Heart right ventricle (tissue), 16 donors: ENCODE results near the gene ZNF714. TPM values are rescaled to one million over a fixed set of nuclear protein-coding genes. Genes with fewer than 3 reads are reported as not detected.

Experiments
- ATAC-seq, 8 donors: fragments of 200-7000 bp; cut with Tn5 transposase; one replicate each; pipeline ENCODE4 v1.9.1; 2020; ENCODE audit warnings: mild to moderate bottlenecking in 8 of 8, moderate library complexity in 8 of 8, moderate number of reproducible peaks in 1 of 8
- DNase-seq, 2 donors: peaks; one replicate each; pipeline ENCODE4 v3.0.0-alpha.2; 2020
- H3K27ac ChIP-seq, 10 donors: fragments of 200-600 bp; sonication (generic) in 2 of 10; one replicate each; pipeline versions ENCODE4 v1.5.0 to v1.8.0; 2020 to 2022; ENCODE audit warnings: mild to moderate bottlenecking in 3 of 10
- H3K27me3 ChIP-seq, 7 donors: fragments of 200-600 bp; one replicate each; pipeline ENCODE4 v1.8.0; 2021 to 2022; ENCODE audit warnings: mild to moderate bottlenecking in 2 of 7
- H3K36me3 ChIP-seq, 9 donors: fragments of 200-600 bp; sonication (generic) in 1 of 9; one replicate each; pipeline versions ENCODE4 v1.5.0 to v1.8.0; 2020 to 2022; ENCODE audit warnings: mild to moderate bottlenecking in 2 of 9
- H3K4me1 ChIP-seq, 9 donors: fragments of 200-600 bp; sonication (generic) in 1 of 9; one replicate each; pipeline versions ENCODE4 v1.5.0 to v1.8.0; 2020 to 2022; ENCODE audit warnings: mild to moderate bottlenecking in 4 of 9
- H3K4me3 ChIP-seq, 10 donors: fragments of 200-600 bp; sonication (generic) in 2 of 10; one replicate each; pipeline versions ENCODE4 v1.5.0 to v1.8.0; 2020 to 2022; ENCODE audit warnings: mild to moderate bottlenecking in 7 of 10, moderate library complexity in 2 of 10
- H3K9me3 ChIP-seq, 11 donors: fragments of 200-600 bp in 10 of 11; sonication (generic) in 2 of 11; one replicate each; pipeline versions ENCODE4 v1.5.0 to v1.8.0; 2013 to 2022; ENCODE audit warnings: mild to moderate bottlenecking in 2 of 11, control low read depth in 1 of 11, moderate library complexity in 1 of 11
- CTCF ChIP-seq, 9 donors: fragments of 200-600 bp; sonication (generic) in 2 of 9; IDR thresholded peaks; one replicate each; pipeline versions ENCODE4 v1.5.0 to v1.8.0; 2021 to 2022; ENCODE audit warnings: antibody characterized with exemption in 9 of 9, mild to moderate bottlenecking in 5 of 9, moderate library complexity in 1 of 9
- WGBS, 2 donors: extraction: QIAGEN DNeasy Blood & Tissue Kit; methylation state at CpG; one replicate each; pipeline ENCODE4 v1.1.7; 2013; ENCODE audit warnings: inconsistent platforms in 1 of 2; 5-methylcytosine and 5-hydroxymethylcytosine counted together
- intact Hi-C, 10 donors: fragments of 100-400 bp; cut with DNase I; formaldehyde crosslinking; loops; one replicate each; pipeline versions ENCODE4 v1.11.1 to v1.14.2; 2022
- polyA plus RNA-seq, 2 donors: library from polyadenylated mRNA; stranded (reverse); fragments of 200-250 nt; gene quantifications; one replicate each; pipeline ENCODE4 v1.2.3, GENCODE V29; 2013
- total RNA-seq, 10 donors: library from RNA; stranded (reverse); fragmentation: NEBNext Ultra II Directional in 3 of 10; extraction: Animal tissue kit (Norgen Biotek cat#: 25700) in 3 of 10; gene quantifications; one replicate each; pipeline versions ENCODE4 v1.2.1 to v1.2.4, GENCODE V29; 2021 to 2023
- donor health status: Arrhythmogenic right ventricular cardiomyopathy.
- donor health status: ischemic (EF 13 %, LVEDD 7.1; RV severe dilation, severe dysfunction).
- donor health status: healthy with polysubstance abuse.
- donor health status: DM: no; HTN: yes; CAD: no.
- donor health status: DM: no; HTN: no; CAD: no.
- donor health status: ischemic (EF 25% LVEDD 6.9; RV normal size, moderate dysfunction).
- donor health status: ischemic (EF 25% LVEDD 5.7; RV mildly dilated, moderate dysfunction).
- donor health status: healthy.
- donor health status: DM: yes; HTN: yes; CAD: no.
- donor health status: Ischemic cardiomyopathy.
- donor health status: ischemic (EF 35%, LVEDD 5.7; RV mildly dilated, moderate dysfunction).
- donor health status: nonischemic (EF 11% LVEDD 7.7; RV severe dilation, severe dysfunction).
- donor health status: DM: yes; HTN: yes; CAD: no.
- donor health status: PGD.
- donor health status: ischemic (EF 29% LVEDD 5.4; RV normal size, mild dysfunction).
- donor health status: nonischemic (EF 23%, LVEDD 6.1; RV moderate dilation, normal function).

The ZNF714 gene
- total and polyA plus RNA-seq, 12 donors = 0.80 to 6.1 (median 3.5) TPM

GRCh38 chr19:21130097-21130775 is 48.2 kb downstream of the ZNF714 start:
- H3K36me3 ChIP-seq = no peaks in the 10 kb centered on the region
- H3K9me3 ChIP-seq = peaks cover 0 to 6% (median 0%) of the 10 kb centered on the region in 11 donors
- H3K27ac ChIP-seq = no peak overlapping the region
- intact Hi-C loops = no loop called here
- H3K4me1 ChIP-seq = peaks cover 0 to 8% (median 0%) of the 10 kb centered on the region in 9 donors
- DNase-seq (no peak), ATAC-seq (no peak)
- no peak for TF ChIP-seq CTCF (IDR thresholded peaks at IDR 0.05)
- H3K4me3 ChIP-seq = no peak overlapping the region
- no peaks in the 10 kb centered on the region for H3K27me3 ChIP-seq
- 63 to 79% methylated on average over 3 of the region's 3 CpGs for WGBS, 2 donors

DNA sequence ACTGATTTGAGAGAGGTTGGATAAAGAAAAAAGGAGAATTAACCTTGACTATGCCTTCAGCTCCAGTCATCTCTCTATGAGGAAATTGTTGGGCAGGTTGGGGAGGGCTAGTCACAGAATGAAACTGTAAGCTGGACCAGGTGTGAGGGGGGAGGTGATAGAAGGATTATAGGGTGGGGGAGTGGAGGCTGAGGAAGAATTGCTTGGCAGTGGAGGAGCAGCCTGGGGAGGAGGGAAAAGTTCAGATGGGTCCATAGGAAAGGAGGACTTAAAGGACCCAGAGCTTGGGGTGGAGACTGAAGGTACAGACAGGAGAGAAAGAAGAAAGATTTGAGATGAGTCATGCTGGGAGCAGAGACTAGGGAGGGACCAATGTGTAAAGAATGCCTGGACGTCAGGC is 51.6 kb downstream of the ZNF714 start:
- WGBS, 2 donors = 33 to 55% methylated on average over 1 of the region's 1 CpG
- no peak for TF ChIP-seq CTCF (IDR thresholded peaks at IDR 0.05)
- intact Hi-C loops = no loop called here
- Histone ChIP-seq H3K9me3 (no peaks in the 10 kb centered on the region), H3K4me1 (peaks cover 0 to 8% (median 0%) of the 10 kb centered on the region in 9 donors), H3K27me3 (no peaks in the 10 kb centered on the region), H3K36me3 (no peaks in the 10 kb centered on the region), H3K27ac (no peak overlapping the region), H3K4me3 (no peak overlapping the region)
- no peak for ATAC-seq
- no peak for DNase-seq

GRCh38 chr19:21134934-21135366 is 52.9 kb downstream of the ZNF714 start:
- Histone ChIP-seq H3K36me3 (no peaks in the 10 kb centered on the region), H3K27ac (no peak overlapping the region), H3K4me3 (no peak overlapping the region), H3K9me3 (no peaks in the 10 kb centered on the region), H3K4me1 (no peaks in the 10 kb centered on the region), H3K27me3 (no peaks in the 10 kb centered on the region)
- no peak for DNase-seq
- 75 to 82% methylated on average over 2 of the region's 2 CpGs for WGBS, 2 donors
- no peak for ATAC-seq
- intact Hi-C loops = no loop called here
- TF ChIP-seq CTCF (IDR thresholded peaks at IDR 0.05) = no peak

- ATAC-seq = no peak
- 79 to 81% methylated on average over 8 of the region's 8 CpGs for WGBS, 2 donors
- Histone ChIP-seq H3K4me1 (no peaks in the 10 kb centered on the region), H3K27ac (no peak overlapping the region), H3K9me3 (no peaks in the 10 kb centered on the region), H3K36me3 (no peaks in the 10 kb centered on the region), H3K27me3 (no peaks in the 10 kb centered on the region), H3K4me3 (no peak overlapping the region)
- intact Hi-C loops = no loop called here
- no peak for DNase-seq
- TF ChIP-seq CTCF (IDR thresholded peaks at IDR 0.05) = no peak
Observed at GRCh38 chr19:21135433-21135832, 53.4 kb downstream of the ZNF714 start.
